ENCODE measurements around the gene SUSD4. TPM values are rescaled to one million over a fixed set of nuclear protein-coding genes. Genes with fewer than 3 reads are reported as not detected.
A peak's percentile ranks its signal among the peaks of the same experiment; 100 is the strongest.

SUSD4 gene
- total RNA-seq, 6 experiments from 2014 or later, result 0.33 to 0.96 (median 0.70) TPM

DNA sequence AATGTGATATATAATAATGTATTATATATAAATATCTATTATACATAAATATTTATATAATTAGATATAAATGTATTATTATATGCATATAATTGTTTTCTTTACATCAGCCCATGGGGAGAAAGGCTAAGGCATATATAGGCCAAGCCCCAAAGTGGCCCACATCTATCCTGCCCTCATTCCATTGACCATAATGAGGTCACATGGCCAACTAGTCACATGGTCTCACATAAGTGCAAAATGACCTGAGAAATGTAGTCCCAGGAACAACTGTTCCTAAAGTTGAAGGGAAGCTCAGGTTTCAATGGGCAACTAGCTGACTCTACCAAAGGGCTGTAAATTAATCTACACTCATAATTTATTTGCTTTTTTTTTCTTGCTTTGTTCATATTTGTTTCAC is 14.8 kb upstream of the SUSD4 start:
- Mint-ChIP-seq H3K4me3 (no peak overlapping the region), H3K27me3 (ENCODE audit: insufficient read depth) (peaks cover 26% of the 10 kb centered on the region), H3K9me3 (peaks cover 6% of the 10 kb centered on the region), H3K27ac (no peak overlapping the region), H3K4me1 (ENCODE audit: low read depth) (no peaks in the 10 kb centered on the region), H3K36me3 (ENCODE audit: low read depth) (0 out of 2 replicates have a peak, but pooled peaks cover 4% of the 10 kb centered on the region)
- DNase-seq, result no peak
- no peak for TF ChIP-seq CTCF (IDR thresholded peaks at IDR 0.05)

- no peak overlapping the region for H3K4me3 Mint-ChIP-seq
- TF ChIP-seq CTCF (IDR thresholded peaks at IDR 0.05), result no peak
- peaks cover 23% of the 10 kb centered on the region for H3K27me3 Mint-ChIP-seq (ENCODE audit: insufficient read depth)
Measured at GRCh38 chr1:223374064-223374610, 10.2 kb upstream of the SUSD4 start.

GRCh38 chr1:223364685-223365382 is 858 bp upstream of the SUSD4 start:
- no peak for DNase-seq
- TF ChIP-seq CTCF (IDR thresholded peaks at IDR 0.05), result no peak
- peaks cover 7% of the 10 kb centered on the region for H3K4me1 Mint-ChIP-seq (ENCODE audit: low read depth)
- H3K9me3 Mint-ChIP-seq, result no peaks in the 10 kb centered on the region; the same call in 1 of the 2 replicates
- no peak overlapping the region for H3K4me3 Mint-ChIP-seq
- H3K27ac Mint-ChIP-seq, result no peak overlapping the region
- H3K36me3 Mint-ChIP-seq (ENCODE audit: low read depth), result no peaks in the 10 kb centered on the region
- H3K27me3 Mint-ChIP-seq (ENCODE audit: insufficient read depth), result peaks cover 36% of the 10 kb centered on the region

More at GRCh38 chr1:223374064-223374610, 10.2 kb upstream of the SUSD4 start:
- Mint-ChIP-seq H3K4me1 (ENCODE audit: low read depth) (no peaks in the 10 kb centered on the region), H3K9me3 (peaks cover 7% of the 10 kb centered on the region), H3K36me3 (ENCODE audit: low read depth) (0 out of 2 replicates have a peak, but pooled peaks cover 4% of the 10 kb centered on the region), H3K27ac (no peak overlapping the region)
- no peak for DNase-seq

DNA sequence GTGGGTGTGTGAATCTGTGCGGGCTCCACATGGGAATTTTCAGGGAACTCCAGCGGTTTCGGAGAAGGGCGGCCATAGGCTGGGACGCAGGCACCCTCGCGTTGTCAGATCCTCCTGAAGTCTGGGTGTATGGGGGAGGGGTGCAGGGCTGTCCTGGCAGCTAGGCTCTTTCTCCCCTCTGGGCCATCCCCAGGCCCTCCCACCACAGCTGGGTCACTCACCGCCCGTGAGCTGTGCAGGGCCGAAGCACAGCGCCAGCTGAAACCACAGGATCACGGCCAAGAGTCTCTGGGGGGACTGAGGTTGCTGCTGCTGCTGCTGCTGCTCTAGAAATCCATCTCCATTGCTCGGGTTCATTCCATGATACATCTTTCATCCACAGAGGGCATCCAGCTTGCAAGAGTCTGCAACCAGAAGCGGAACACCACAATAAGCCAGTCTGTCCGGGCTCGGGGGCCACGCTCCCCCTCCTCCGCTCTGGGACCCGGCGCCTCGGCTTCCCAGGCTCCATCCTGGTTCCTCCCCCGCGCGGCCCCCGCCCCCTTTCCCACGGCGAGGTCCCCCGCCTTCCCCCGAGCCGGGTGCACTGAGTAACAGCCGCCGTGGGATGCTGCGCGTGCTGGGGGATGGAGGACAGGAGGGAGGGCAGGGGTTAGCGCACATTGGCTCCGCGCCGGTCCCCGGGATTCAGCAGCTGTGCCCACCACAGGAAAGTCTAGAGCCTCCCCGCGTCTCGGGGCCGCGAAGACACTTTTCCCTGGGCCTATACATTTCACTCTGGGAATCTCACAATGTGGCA is 720 bp downstream of the SUSD4 start:
- no peak overlapping the region for H3K27ac Mint-ChIP-seq
- H3K27me3 Mint-ChIP-seq (ENCODE audit: insufficient read depth), result peaks cover 46% of the 10 kb centered on the region
- DNase-seq, result no peak
- H3K4me3 Mint-ChIP-seq, result peak overlapping the region; percentile 68
- no peak for TF ChIP-seq CTCF (IDR thresholded peaks at IDR 0.05)
- H3K9me3 Mint-ChIP-seq, result no peaks in the 10 kb centered on the region; the same call in 1 of the 2 replicates
- no peaks in the 10 kb centered on the region for H3K36me3 Mint-ChIP-seq (ENCODE audit: low read depth)
- peaks cover 7% of the 10 kb centered on the region for H3K4me1 Mint-ChIP-seq (ENCODE audit: low read depth)

DNA sequence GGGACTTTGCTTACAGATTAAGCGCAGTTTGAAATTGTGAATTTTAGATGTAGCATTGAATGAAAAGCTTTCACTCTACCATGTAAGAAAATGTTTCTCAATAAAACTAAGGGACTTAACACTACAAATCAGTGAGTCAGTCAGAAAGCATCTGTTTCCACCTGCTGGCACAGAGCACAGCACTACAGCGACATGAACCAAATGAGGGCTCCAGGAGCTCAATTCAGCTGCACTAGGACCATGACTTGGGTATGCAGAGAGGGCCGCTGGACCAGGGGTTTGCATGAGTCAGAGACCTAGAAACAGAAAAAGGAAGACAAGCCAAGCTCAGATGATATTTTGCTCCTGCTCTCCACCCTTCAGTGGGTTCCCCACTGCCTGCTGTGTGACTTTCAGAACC is 5.2 kb downstream of the SUSD4 start:
- no peak overlapping the region for H3K27ac Mint-ChIP-seq
- no peaks in the 10 kb centered on the region for H3K36me3 Mint-ChIP-seq (ENCODE audit: low read depth)
- H3K4me3 Mint-ChIP-seq, result no peak overlapping the region
- no peaks in the 10 kb centered on the region for H3K9me3 Mint-ChIP-seq
- no peak for TF ChIP-seq CTCF (IDR thresholded peaks at IDR 0.05)
- H3K27me3 Mint-ChIP-seq (ENCODE audit: insufficient read depth), result peaks cover 55% of the 10 kb centered on the region
- DNase-seq, result no peak
- peaks cover 7% of the 10 kb centered on the region for H3K4me1 Mint-ChIP-seq (ENCODE audit: low read depth)
